SK-N-SH (cell line): ENCODE measurements around the gene RRM1. TPM values are rescaled to one million over a fixed set of nuclear protein-coding genes. Genes with fewer than 3 reads are reported as not detected.

Experiments used
- CTCF ChIA-PET: fragments of 300-600, 350-600 bp; formaldehyde crosslinking; extraction: SDS; loops from one replicate; lab custom pipeline; 2021; lab: Yijun Ruan, JAX
- POLR2A ChIA-PET: fragments of 350-600 bp; sonication (Branson Sonifier 250); formaldehyde crosslinking; extraction: SDS; loops from one replicate; lab custom pipeline; 2020; ENCODE audit warnings: antibody characterized with exemption, inconsistent platforms; lab: Yijun Ruan, JAX
- DNase-seq: peaks from one replicate; pipeline ENCODE4 v3.0.0; 2012
- H2AFZ ChIP-seq: fragments of 200-600 bp; sonication (generic); 2 replicates; pipeline ENCODE4 v1.8.1; 2016; ENCODE audit warnings: antibody characterized with exemption, mild to moderate bottlenecking, low read depth
- H3F3A ChIP-seq: fragments of 200-600 bp; sonication (generic); replicated peaks from 2 replicates; pipeline ENCODE3; 2016; ENCODE audit warnings: antibody characterized with exemption, mild to moderate bottlenecking; ENCODE audit not compliant: insufficient read depth
- H3K27ac ChIP-seq, 2 experiments: fragments of 200-500 bp in 1 of 2; fragments of 200-600 bp in 1 of 2; sonication (Bioruptor generic) in 1 of 2; sonication (generic), shearing (Covaris generic) in 1 of 2; 2 replicates each; pipeline versions ENCODE4 v1.5.1 to v1.6.1; 2014 to 2016; ENCODE audit warnings: low read depth in 2 of 2, inconsistent platforms in 1 of 2, low read length in 1 of 2, mild to moderate bottlenecking in 1 of 2, mixed read lengths in 1 of 2
- H3K27me3 ChIP-seq: fragments of 200-600 bp; sonication (generic), shearing (Covaris generic); 2 replicates; pipeline ENCODE4 v1.6.1; 2016; ENCODE audit warnings: mixed run types; ENCODE audit not compliant: insufficient read depth
- H3K36me3 ChIP-seq, 2 experiments: fragments of 200-500 bp in 1 of 2; fragments of 200-600 bp in 1 of 2; sonication (Bioruptor generic) in 1 of 2; sonication (generic) in 1 of 2; replicated peaks in 1 of 2; 2 replicates each; pipeline versions ENCODE3 to v1.5.1; 2014 to 2016; ENCODE audit warnings: low read length in 1 of 2, mild to moderate bottlenecking in 1 of 2; ENCODE audit not compliant: insufficient read depth in 2 of 2, control insufficient read depth in 1 of 2
- H3K4me1 ChIP-seq, 2 experiments: fragments of 200-500 bp in 1 of 2; fragments of 200-600 bp in 1 of 2; sonication (Bioruptor generic) in 1 of 2; sonication (generic), shearing (Covaris generic) in 1 of 2; 2 replicates each; pipeline versions ENCODE4 v1.5.1 to v1.6.1; 2014 to 2016; ENCODE audit warnings: low read depth in 1 of 2, low read length in 1 of 2, mixed run types in 1 of 2; ENCODE audit not compliant: insufficient read depth in 2 of 2, control insufficient read depth in 1 of 2
- H3K4me2 ChIP-seq: fragments of 200-600 bp; sonication (generic), shearing (Covaris generic); 2 replicates; pipeline ENCODE4 v1.6.1; 2017; ENCODE audit warnings: mixed run types
- H3K4me3 ChIP-seq, 2 experiments: fragments of 200-500 bp in 1 of 2; fragments of 200-600 bp in 1 of 2; sonication (Bioruptor generic) in 1 of 2; sonication (generic), shearing (Covaris generic) in 1 of 2; 2 replicates each; pipeline versions ENCODE4 v1.5.1 to v1.8.1; 2014 to 2016; ENCODE audit warnings: low read depth in 2 of 2, inconsistent platforms in 1 of 2, low read length in 1 of 2, mild to moderate bottlenecking in 1 of 2, mixed read lengths in 1 of 2, moderate library complexity in 1 of 2
- H3K79me2 ChIP-seq: fragments of 200-600 bp; sonication (generic); 2 replicates; pipeline ENCODE4 v1.8.1; 2017; ENCODE audit warnings: mild to moderate bottlenecking; ENCODE audit not compliant: insufficient read depth
- H3K9ac ChIP-seq: fragments of 200-600 bp; sonication (generic); 2 replicates; pipeline ENCODE4 v1.6.1; 2017; ENCODE audit warnings: mixed run types
- H3K9me2 ChIP-seq: fragments of 200-600 bp; sonication (generic); 2 replicates; pipeline ENCODE4 v1.6.1; 2017; ENCODE audit warnings: mixed run types
- H3K9me3 ChIP-seq: fragments of 200-600 bp; sonication (generic); 2 replicates; pipeline ENCODE4 v1.6.1; 2017; ENCODE audit warnings: mixed run types, mild to moderate bottlenecking, moderate library complexity
- H4K20me1 ChIP-seq: fragments of 200-600 bp; sonication (generic); 2 replicates; pipeline ENCODE4 v1.6.1; 2017; ENCODE audit warnings: mild to moderate bottlenecking, mixed run types; ENCODE audit not compliant: insufficient read depth
- CTCF ChIP-seq: fragments of 200-600 bp; sonication (generic); IDR thresholded peaks from 2 replicates; pipeline ENCODE4 v1.6.1; 2017; ENCODE audit warnings: antibody characterized with exemption, mild to moderate bottlenecking, moderate library complexity
- EP300 ChIP-seq, 2 experiments: IDR thresholded peaks; 2 replicates each; pipeline versions ENCODE4 v1.4.0 to v1.6.1; 2012; ENCODE audit warnings: borderline replicate concordance in 1 of 2, low read depth in 1 of 2, low read length in 1 of 2
- EZH2phosphoT487 ChIP-seq: fragments of 200-600 bp; sonication (generic); IDR thresholded peaks from 2 replicates; pipeline ENCODE4 v1.6.1; 2017; ENCODE audit warnings: low read depth, mixed run types, mild to moderate bottlenecking, antibody characterized with exemption, moderate library complexity, borderline replicate concordance
- FOSL2 ChIP-seq: IDR thresholded peaks from 2 replicates; pipeline ENCODE4 v1.4.0; 2012; ENCODE audit warnings: low read depth, mild to moderate bottlenecking, moderate library complexity, borderline replicate concordance
- GABPA ChIP-seq: IDR thresholded peaks from 2 replicates; pipeline ENCODE4 v1.4.0; 2012; ENCODE audit warnings: low read depth, mild to moderate bottlenecking
- JUND ChIP-seq: IDR thresholded peaks from 2 replicates; pipeline ENCODE4 v1.4.0; 2012
- NRF1 ChIP-seq: IDR thresholded peaks from 2 replicates; pipeline ENCODE4 v1.6.1; 2012; ENCODE audit warnings: low read depth, mild to moderate bottlenecking, low read length
- PBX3 ChIP-seq: IDR thresholded peaks from 2 replicates; pipeline ENCODE4; 2012
- RFX5 ChIP-seq: IDR thresholded peaks from 2 replicates; pipeline ENCODE4 v1.6.1; 2012; ENCODE audit warnings: mild to moderate bottlenecking, improper control_type of control experiment, low read length
- TAF1 ChIP-seq: IDR thresholded peaks from 2 replicates; pipeline ENCODE4 v1.6.1; 2012; ENCODE audit warnings: low read depth, mild to moderate bottlenecking, low read length, moderate library complexity, borderline replicate concordance
- TEAD4 ChIP-seq: IDR thresholded peaks from 2 replicates; pipeline ENCODE4 v1.4.0; 2012; ENCODE audit warnings: mild to moderate bottlenecking, borderline replicate concordance; ENCODE audit not compliant: insufficient read depth
- YY1 ChIP-seq: IDR thresholded peaks from 2 replicates; pipeline ENCODE4 v1.4.0; 2012; ENCODE audit warnings: low read depth, mild to moderate bottlenecking
- WGBS: methylation state at CpG from one replicate; pipeline ENCODE4 v1.1.6; 2017; ENCODE audit warnings: low lambda C conversion rate; 5-methylcytosine and 5-hydroxymethylcytosine counted together
- polyA plus RNA-seq, 3 experiments: library from polyadenylated mRNA; depleted of rRNA; stranded (reverse); fragments of >200 nt; gene quantifications; 2 replicates each; pipeline ENCODE4 v1.2.3, GENCODE V29; 2012
- TF ChIP-seq, protein P1 (sequence below): IDR thresholded peaks from 2 replicates; pipeline ENCODE4 v1.4.0; 2012; ENCODE audit warnings: low read depth, borderline replicate concordance
- TF ChIP-seq, protein P2 (sequence below): fragments of 150-350 bp; IDR thresholded peaks from 2 replicates; pipeline ENCODE4 v1.6.1; 2016; ENCODE audit warnings: mild to moderate bottlenecking, low read depth, low read length

Gene RRM1
- polyA plus RNA-seq, 1 of the 3 experiments (the other 2 are of a cell fraction), result 28.2 TPM

GRCh38 chr11:4074266-4074665 lies 20.3 kb upstream of the RRM1 start:
- H4K20me1 ChIP-seq, result no peaks in the 10 kb centered on the region
- DNase-seq, result no peak
- no peaks in the 10 kb centered on the region for H3K9me2 ChIP-seq
- peaks cover 0 to 9% of the 10 kb centered on the region in 2 experiments; a peak in 2 of 4 replicates for H3K4me1 ChIP-seq
- TF ChIP-seq JUND (0 out of 2 replicates have a peak, but pooled peaks have one; percentile 7), NRF1 (no peak)
- peaks cover 0 to 3% of the 10 kb centered on the region in 2 experiments for H3K36me3 ChIP-seq
- WGBS, result 98% methylated on average over 7 of the region's 7 CpGs
- H3F3A ChIP-seq, result peaks cover 4% of the 10 kb centered on the region
- no peak overlapping the region for H3K4me2 ChIP-seq
- no peaks in the 10 kb centered on the region for H3K9me3 ChIP-seq
- no peak overlapping the region for H3K9ac ChIP-seq
- no peak overlapping the region for H3K4me3 ChIP-seq
- ChIA-PET CTCF (interaction anchor here (0.5 to 13.1 kb wide), 13 partner anchors 9 to 1738 kb away, joined by 3 to 636 read pairs (median 16); partner anchors contain the start of genes PGAP2, RHOG and STIM1), POLR2A (no interaction called here)
- H3K27me3 ChIP-seq, result no peaks in the 10 kb centered on the region
- H2AFZ ChIP-seq, result no peak overlapping the region
- H3K27ac ChIP-seq, result no peak overlapping the region
- no peaks in the 10 kb centered on the region for H3K79me2 ChIP-seq

DNA sequence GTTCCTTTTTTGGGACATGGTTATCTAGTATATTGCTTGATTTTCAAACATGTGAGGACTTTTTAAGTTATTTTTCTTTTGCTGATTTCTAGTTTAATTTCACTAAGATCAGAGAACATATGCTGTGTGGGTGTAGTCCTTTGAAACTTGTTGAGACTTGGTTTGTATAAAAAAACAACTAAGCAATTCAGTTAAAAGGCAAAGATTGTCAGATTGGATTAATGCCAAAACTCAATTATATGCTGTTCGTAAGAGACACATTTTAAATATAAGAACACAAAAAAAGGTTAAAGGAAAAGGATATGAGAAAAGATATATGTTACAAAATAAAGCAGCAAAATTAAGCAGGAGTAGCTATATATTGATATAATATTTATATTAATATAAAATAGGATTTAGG lies 17.8 kb upstream of the RRM1 start:
- H3K4me3 ChIP-seq, result no peak overlapping the region
- H2AFZ ChIP-seq, result no peak overlapping the region
- H3K4me1 ChIP-seq, result peaks cover 0 to 8% of the 10 kb centered on the region in 2 experiments; a peak in 2 of 4 replicates
- H3K9me3 ChIP-seq, result no peaks in the 10 kb centered on the region
- H4K20me1 ChIP-seq, result no peaks in the 10 kb centered on the region
- no peak overlapping the region for H3K27ac ChIP-seq
- peaks cover 4% of the 10 kb centered on the region for H3F3A ChIP-seq
- 93% methylated on average over 1 of the region's 1 CpG for WGBS
- H3K9ac ChIP-seq, result no peak overlapping the region
- TF ChIP-seq, protein P1, sequence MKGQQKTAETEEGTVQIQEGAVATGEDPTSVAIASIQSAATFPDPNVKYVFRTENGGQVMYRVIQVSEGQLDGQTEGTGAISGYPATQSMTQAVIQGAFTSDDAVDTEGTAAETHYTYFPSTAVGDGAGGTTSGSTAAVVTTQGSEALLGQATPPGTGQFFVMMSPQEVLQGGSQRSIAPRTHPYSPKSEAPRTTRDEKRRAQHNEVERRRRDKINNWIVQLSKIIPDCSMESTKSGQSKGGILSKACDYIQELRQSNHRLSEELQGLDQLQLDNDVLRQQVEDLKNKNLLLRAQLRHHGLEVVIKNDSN, result no peak
- TF ChIP-seq, all 33 proteins: peak for 0
- Histone ChIP-seq H3K9me2 (no peaks in the 10 kb centered on the region), H3K36me3 (peaks cover 0 to 3% of the 10 kb centered on the region in 2 experiments), H3K4me2 (no peak overlapping the region), H3K27me3 (no peaks in the 10 kb centered on the region), H3K79me2 (no peaks in the 10 kb centered on the region)
- ChIA-PET CTCF (interaction anchor here (1.4 kb wide), 1 partner anchor 227 kb away, joined by 12 read pairs; no protein-coding TSS in a partner anchor), POLR2A (no interaction called here)
- DNase-seq, result no peak

DNA sequence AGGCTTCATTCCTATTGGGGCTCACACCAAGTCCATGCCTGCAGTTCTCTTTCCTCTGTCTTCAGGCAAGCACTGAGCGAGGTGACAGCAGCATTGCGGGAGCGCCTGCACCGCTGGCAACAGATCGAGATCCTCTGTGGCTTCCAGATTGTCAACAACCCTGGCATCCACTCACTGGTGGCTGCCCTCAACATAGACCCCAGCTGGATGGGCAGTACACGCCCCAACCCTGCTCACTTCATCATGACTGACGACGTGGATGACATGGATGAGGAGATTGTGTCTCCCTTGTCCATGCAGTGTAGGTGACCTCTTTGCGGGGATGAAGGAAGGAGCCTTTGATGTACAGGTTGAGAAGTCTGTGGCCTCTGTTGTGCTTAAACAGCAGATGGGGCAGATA lies 11.4 kb upstream of the RRM1 start:
- H4K20me1 ChIP-seq, result no peaks in the 10 kb centered on the region
- ChIA-PET CTCF (interaction anchor here (0.9 to 8.1 kb wide), 5 partner anchors 10 to 234 kb away, joined by 3 to 76 read pairs (median 5); partner anchors contain the start of gene STIM1), POLR2A (no interaction called here)
- no peak for DNase-seq
- H3K9me2 ChIP-seq, result no peaks in the 10 kb centered on the region
- 83% methylated on average over 9 of the region's 9 CpGs for WGBS
- no peaks in the 10 kb centered on the region for H3F3A ChIP-seq
- no peak overlapping the region for H3K4me2 ChIP-seq
- TF ChIP-seq RFX5 (no peak), EZH2phosphoT487 (no peak), JUND (no peak), TAF1 (no peak), GABPA (no peak), NRF1 (no peak), CTCF (no peak), YY1 (no peak), EP300 (IDR thresholded peaks at IDR 0.05; ENCODE audit: borderline replicate concordance in 1 of 2, low read depth in 1 of 2, low read length in 1 of 2) (no peak), FOSL2 (no peak), TEAD4 (no peak), PBX3 (no peak)
- TF ChIP-seq, protein P2, sequence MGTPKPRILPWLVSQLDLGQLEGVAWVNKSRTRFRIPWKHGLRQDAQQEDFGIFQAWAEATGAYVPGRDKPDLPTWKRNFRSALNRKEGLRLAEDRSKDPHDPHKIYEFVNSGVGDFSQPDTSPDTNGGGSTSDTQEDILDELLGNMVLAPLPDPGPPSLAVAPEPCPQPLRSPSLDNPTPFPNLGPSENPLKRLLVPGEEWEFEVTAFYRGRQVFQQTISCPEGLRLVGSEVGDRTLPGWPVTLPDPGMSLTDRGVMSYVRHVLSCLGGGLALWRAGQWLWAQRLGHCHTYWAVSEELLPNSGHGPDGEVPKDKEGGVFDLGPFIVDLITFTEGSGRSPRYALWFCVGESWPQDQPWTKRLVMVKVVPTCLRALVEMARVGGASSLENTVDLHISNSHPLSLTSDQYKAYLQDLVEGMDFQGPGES, result no peak
- no peak overlapping the region for H3K27ac ChIP-seq
- H3K4me3 ChIP-seq, result no peak overlapping the region
- no peaks in the 10 kb centered on the region for H3K4me1 ChIP-seq
- H3K79me2 ChIP-seq, result no peaks in the 10 kb centered on the region
- H3K27me3 ChIP-seq, result no peaks in the 10 kb centered on the region
- peaks cover 0 to 15% of the 10 kb centered on the region in 2 experiments for H3K36me3 ChIP-seq
- H3K9me3 ChIP-seq, result no peaks in the 10 kb centered on the region
- no peak overlapping the region for H3K9ac ChIP-seq
- no peak overlapping the region for H2AFZ ChIP-seq
